ENCODE data around the gene MS4A4A.

The MS4A4A gene

GRCh38 chr11:60280412-60280811 lies at the start of gene MS4A4A:
Gene MS4A4A, plus strand, starts transcription at chr11:60280666. Its CDS starts 10 bp downstream, at chr11:60280676.
- no peak within 1 kb of the TSS for H3K9ac ChIP-seq (ENCODE audit: insufficient read length, low read depth)
- no peaks in the 10 kb centered on the region; the same call in 1 of the 2 replicates for H3K9me3 ChIP-seq (ENCODE audit: insufficient read depth, low read length)
- H3K27me3 ChIP-seq (ENCODE audit: insufficient read depth, insufficient read length), result no peaks in the 10 kb centered on the region

GRCh38 chr11:60230681-60231080 lies 49.8 kb upstream of the MS4A4A start:
- no peaks in the 10 kb centered on the region for H3K9me3 ChIP-seq (ENCODE audit: insufficient read depth, low read length)
- no peaks in the 10 kb centered on the region for H3K4me1 ChIP-seq (ENCODE audit: insufficient read depth, insufficient read length)
- no peak for TF ChIP-seq SUZ12 (IDR thresholded peaks at IDR 0.05; ENCODE audit: extremely low read depth, insufficient read depth, insufficient read length)
- no peak for TF ChIP-seq YY1 (IDR thresholded peaks at IDR 0.05; ENCODE audit: insufficient read depth, insufficient read length)
- TF ChIP-seq ZNF274 (IDR thresholded peaks at IDR 0.05; ENCODE audit: low read depth, low read length), result no peak
- H3K9ac ChIP-seq (ENCODE audit: insufficient read length, low read depth), result no peak overlapping the region
- no peak for DNase-seq (ENCODE audit: low read depth, low spot score)
- H3K36me3 ChIP-seq (ENCODE audit: insufficient read depth, insufficient read length, low read length), result no peaks in the 10 kb centered on the region
- no peak overlapping the region for H3K4me3 ChIP-seq (ENCODE audit: insufficient read length, low read depth)
- H3K27me3 ChIP-seq (ENCODE audit: insufficient read depth, insufficient read length), result no peaks in the 10 kb centered on the region

More at GRCh38 chr11:60280412-60280811, at the start of gene MS4A4A:
- Histone ChIP-seq H3K4me3 (ENCODE audit: insufficient read length, low read depth) (no peak within 1 kb of the TSS), H3K4me1 (ENCODE audit: insufficient read depth, insufficient read length) (no peaks in the 10 kb centered on the region), H3K36me3 (ENCODE audit: insufficient read depth, insufficient read length, low read length) (no peaks in the 10 kb centered on the region)
- TF ChIP-seq SUZ12 (IDR thresholded peaks at IDR 0.05; ENCODE audit: extremely low read depth, insufficient read depth, insufficient read length) (no peak), ZNF274 (IDR thresholded peaks at IDR 0.05; ENCODE audit: low read depth, low read length) (no peak), YY1 (IDR thresholded peaks at IDR 0.05; ENCODE audit: insufficient read depth, insufficient read length) (no peak)
- no peak for DNase-seq (ENCODE audit: low read depth, low spot score)

GRCh38 chr11:60235321-60235720 lies 45.1 kb upstream of the MS4A4A start:
- no peak for DNase-seq (ENCODE audit: low read depth, low spot score)

GRCh38 chr11:60240662-60241061 lies 39.8 kb upstream of the MS4A4A start:
- Histone ChIP-seq H3K9ac (ENCODE audit: insufficient read length, low read depth) (no peak overlapping the region), H3K4me1 (ENCODE audit: insufficient read depth, insufficient read length) (no peaks in the 10 kb centered on the region), H3K4me3 (ENCODE audit: insufficient read length, low read depth) (no peak overlapping the region), H3K27me3 (ENCODE audit: insufficient read depth, insufficient read length) (no peaks in the 10 kb centered on the region), H3K36me3 (ENCODE audit: insufficient read depth, insufficient read length, low read length) (no peaks in the 10 kb centered on the region), H3K9me3 (ENCODE audit: insufficient read depth, low read length) (no peaks in the 10 kb centered on the region)
- DNase-seq (ENCODE audit: low read depth, low spot score), result no peak
- TF ChIP-seq SUZ12 (IDR thresholded peaks at IDR 0.05; ENCODE audit: extremely low read depth, insufficient read depth, insufficient read length), result no peak
- no peak for TF ChIP-seq ZNF274 (IDR thresholded peaks at IDR 0.05; ENCODE audit: low read depth, low read length)
- no peak for TF ChIP-seq YY1 (IDR thresholded peaks at IDR 0.05; ENCODE audit: insufficient read depth, insufficient read length)

More at GRCh38 chr11:60235321-60235720, 45.1 kb upstream of the MS4A4A start:
- no peak for TF ChIP-seq YY1 (IDR thresholded peaks at IDR 0.05; ENCODE audit: insufficient read depth, insufficient read length)
- no peak for TF ChIP-seq ZNF274 (IDR thresholded peaks at IDR 0.05; ENCODE audit: low read depth, low read length)
- no peak for TF ChIP-seq SUZ12 (IDR thresholded peaks at IDR 0.05; ENCODE audit: extremely low read depth, insufficient read depth, insufficient read length)
- Histone ChIP-seq H3K9ac (ENCODE audit: insufficient read length, low read depth) (no peak overlapping the region), H3K36me3 (ENCODE audit: insufficient read depth, insufficient read length, low read length) (no peaks in the 10 kb centered on the region), H3K4me3 (ENCODE audit: insufficient read length, low read depth) (no peak overlapping the region), H3K4me1 (ENCODE audit: insufficient read depth, insufficient read length) (no peaks in the 10 kb centered on the region), H3K9me3 (ENCODE audit: insufficient read depth, low read length) (no peaks in the 10 kb centered on the region), H3K27me3 (ENCODE audit: insufficient read depth, insufficient read length) (no peaks in the 10 kb centered on the region)

- H3K9ac ChIP-seq (ENCODE audit: insufficient read length, low read depth), result no peak overlapping the region
- no peaks in the 10 kb centered on the region for H3K9me3 ChIP-seq (ENCODE audit: insufficient read depth, low read length)
- H3K4me3 ChIP-seq (ENCODE audit: insufficient read length, low read depth), result no peak overlapping the region
- no peak for TF ChIP-seq YY1 (IDR thresholded peaks at IDR 0.05; ENCODE audit: insufficient read depth, insufficient read length)
- no peak for TF ChIP-seq SUZ12 (IDR thresholded peaks at IDR 0.05; ENCODE audit: extremely low read depth, insufficient read depth, insufficient read length)
- no peak for TF ChIP-seq ZNF274 (IDR thresholded peaks at IDR 0.05; ENCODE audit: low read depth, low read length)
- H3K36me3 ChIP-seq (ENCODE audit: insufficient read depth, insufficient read length, low read length), result no peaks in the 10 kb centered on the region
- H3K4me1 ChIP-seq (ENCODE audit: insufficient read depth, insufficient read length), result no peaks in the 10 kb centered on the region
- no peaks in the 10 kb centered on the region for H3K27me3 ChIP-seq (ENCODE audit: insufficient read depth, insufficient read length)
- DNase-seq (ENCODE audit: low read depth, low spot score), result no peak
Measured at GRCh38 chr11:60241786-60242185, 38.7 kb upstream of the MS4A4A start.

GRCh38 chr11:60242740-60243239 lies 37.7 kb upstream of the MS4A4A start, which contains the start of gene MS4A4E:
Gene MS4A4E, minus strand, starts transcription at chr11:60243137. Its CDS starts 13,082 bp downstream, at chr11:60230055.
- H3K9me3 ChIP-seq (ENCODE audit: insufficient read depth, low read length), result no peaks in the 10 kb centered on the region
- no peak within 1 kb of the TSS for H3K4me3 ChIP-seq (ENCODE audit: insufficient read length, low read depth)
- H3K27me3 ChIP-seq (ENCODE audit: insufficient read depth, insufficient read length), result no peaks in the 10 kb centered on the region
- no peak for DNase-seq (ENCODE audit: low read depth, low spot score)
- H3K36me3 ChIP-seq (ENCODE audit: insufficient read depth, insufficient read length, low read length), result no peaks in the 10 kb centered on the region
- no peaks in the 10 kb centered on the region for H3K4me1 ChIP-seq (ENCODE audit: insufficient read depth, insufficient read length)
- TF ChIP-seq ZNF274 (IDR thresholded peaks at IDR 0.05; ENCODE audit: low read depth, low read length), result no peak
- TF ChIP-seq SUZ12 (IDR thresholded peaks at IDR 0.05; ENCODE audit: extremely low read depth, insufficient read depth, insufficient read length), result no peak
- no peak for TF ChIP-seq YY1 (IDR thresholded peaks at IDR 0.05; ENCODE audit: insufficient read depth, insufficient read length)
- H3K9ac ChIP-seq (ENCODE audit: insufficient read length, low read depth), result no peak within 1 kb of the TSS

- TF ChIP-seq YY1 (IDR thresholded peaks at IDR 0.05; ENCODE audit: insufficient read depth, insufficient read length) (no peak), SUZ12 (IDR thresholded peaks at IDR 0.05; ENCODE audit: extremely low read depth, insufficient read depth, insufficient read length) (no peak), ZNF274 (IDR thresholded peaks at IDR 0.05; ENCODE audit: low read depth, low read length) (no peak)
- Histone ChIP-seq H3K4me1 (ENCODE audit: insufficient read depth, insufficient read length) (no peaks in the 10 kb centered on the region), H3K9ac (ENCODE audit: insufficient read length, low read depth) (no peak overlapping the region), H3K9me3 (ENCODE audit: insufficient read depth, low read length) (peaks cover 20% of the 10 kb centered on the region), H3K27me3 (ENCODE audit: insufficient read depth, insufficient read length) (no peaks in the 10 kb centered on the region), H3K36me3 (ENCODE audit: insufficient read depth, insufficient read length, low read length) (no peaks in the 10 kb centered on the region), H3K4me3 (ENCODE audit: insufficient read length, low read depth) (no peak overlapping the region)
- peak; percentile 5 for DNase-seq (ENCODE audit: low read depth, low spot score)
Measured at GRCh38 chr11:60251485-60252212, 28.8 kb upstream of the MS4A4A start.

All from NT2/D1 (cell line).